HepG2 (cell line): ENCODE results near the gene H1-8. TPM values are rescaled to one million over a fixed set of nuclear protein-coding genes. Genes with fewer than 3 reads are reported as not detected.
A peak's percentile ranks its signal among the peaks of the same experiment; 100 is the strongest.

ENCODE experiments used
- DMAP1 ChIP-seq: IDR thresholded peaks from 2 replicates; pipeline ENCODE4 v1.6.1; 2016
- EEA1 ChIP-seq: sonication (generic); formaldehyde crosslinking; IDR thresholded peaks from 2 replicates; pipeline ENCODE4 v1.5.1; 2020; ENCODE audit warnings: mild to moderate bottlenecking, missing genetic modification reagents, borderline replicate concordance
- FOXK1 ChIP-seq: sonication (generic); formaldehyde crosslinking; IDR thresholded peaks from 2 replicates; pipeline ENCODE4 v1.4.0; 2020; ENCODE audit warnings: low read depth, missing genetic modification reagents, borderline replicate concordance
- KDM5B ChIP-seq: sonication (generic); formaldehyde crosslinking; IDR thresholded peaks from 2 replicates; pipeline ENCODE4 v1.4.0; 2020; ENCODE audit warnings: missing genetic modification reagents, mild to moderate bottlenecking, borderline replicate concordance
- SALL2 ChIP-seq: sonication (generic); formaldehyde crosslinking; IDR thresholded peaks from 2 replicates; pipeline ENCODE4 v1.8.1; 2023; ENCODE audit warnings: mild to moderate bottlenecking, missing genetic modification reagents, inconsistent platforms
- SETDB1 ChIP-seq: sonication (generic); formaldehyde crosslinking; IDR thresholded peaks from 2 replicates; pipeline ENCODE4 v1.5.1; 2020; ENCODE audit warnings: missing genetic modification reagents, mild to moderate bottlenecking, borderline replicate concordance
- ZNF30 ChIP-seq: sonication (generic); formaldehyde crosslinking; IDR thresholded peaks from 2 replicates; pipeline ENCODE4 v1.5.0; 2020; ENCODE audit warnings: mild to moderate bottlenecking, missing genetic modification reagents
- ZNF720 ChIP-seq: sonication (generic); formaldehyde crosslinking; IDR thresholded peaks from 2 replicates; pipeline ENCODE4 v1.4.0; 2020; ENCODE audit warnings: missing genetic modification reagents
- ZNF761 ChIP-seq: sonication (generic); formaldehyde crosslinking; conservative IDR thresholded peaks from 2 replicates; pipeline ENCODE4 v1.4.0; 2020; ENCODE audit warnings: mild to moderate bottlenecking, missing genetic modification reagents
- ZSCAN12 ChIP-seq: sonication (generic); formaldehyde crosslinking; IDR thresholded peaks from 2 replicates; pipeline ENCODE4 v1.9.0; 2021; ENCODE audit warnings: mild to moderate bottlenecking, missing genetic modification reagents
- polyA plus RNA-seq, 8 experiments: library from polyadenylated mRNA; depleted of rRNA in 3 of 8; stranded (reverse) in 7 of 8; unstranded in 1 of 8; fragments of >200 nt; fragmentation: Illumina TruSeq in 4 of 8; extraction: Trizol in 4 of 8; gene quantifications; 2 replicates each; pipeline versions ENCODE4 v1.2.1 to v1.2.3, GENCODE V29; 2011 to 2016; ENCODE audit warnings: low read depth in 4 of 8, missing spikeins in 1 of 8, mixed read lengths in 1 of 8; ENCODE audit not compliant: insufficient read depth in 1 of 8
- total RNA-seq, 5 experiments: library from RNA; depleted of rRNA; stranded (reverse); fragments of >200 nt; fragmentation: Illumina TruSeq; extraction: Trizol; gene quantifications; 2 replicates each; pipeline ENCODE4 v1.2.3, GENCODE V29; 2016; ENCODE audit warnings: low read depth in 1 of 5
- TF ChIP-seq, protein P1 (sequence below): sonication (generic); formaldehyde crosslinking; IDR thresholded peaks from 2 replicates; pipeline ENCODE4 v1.8.1; 2023; ENCODE audit warnings: mild to moderate bottlenecking, moderate library complexity, missing genetic modification reagents
- TF ChIP-seq, protein P2 (sequence below): sonication (generic); formaldehyde crosslinking; IDR thresholded peaks from 2 replicates; pipeline ENCODE4 v1.5.0; 2020; ENCODE audit warnings: missing genetic modification reagents, mild to moderate bottlenecking, borderline replicate concordance
- TF ChIP-seq, protein P3 (sequence below): sonication (generic); formaldehyde crosslinking; IDR thresholded peaks from 2 replicates; pipeline ENCODE4 v1.4.0; 2020; ENCODE audit warnings: missing genetic modification reagents
- TF ChIP-seq, protein P4 (sequence below): sonication (generic); formaldehyde crosslinking; IDR thresholded peaks from 2 replicates; pipeline ENCODE4 v1.9.0; 2021; ENCODE audit warnings: missing genetic modification reagents, borderline replicate concordance

Gene H1-8
- total and polyA plus RNA-seq, 2 of the 13 experiments (the other 11 are each of a cell fraction or from before 2014, with no cell fraction given), result 0.08 TPM; not detected in 1

DNA sequence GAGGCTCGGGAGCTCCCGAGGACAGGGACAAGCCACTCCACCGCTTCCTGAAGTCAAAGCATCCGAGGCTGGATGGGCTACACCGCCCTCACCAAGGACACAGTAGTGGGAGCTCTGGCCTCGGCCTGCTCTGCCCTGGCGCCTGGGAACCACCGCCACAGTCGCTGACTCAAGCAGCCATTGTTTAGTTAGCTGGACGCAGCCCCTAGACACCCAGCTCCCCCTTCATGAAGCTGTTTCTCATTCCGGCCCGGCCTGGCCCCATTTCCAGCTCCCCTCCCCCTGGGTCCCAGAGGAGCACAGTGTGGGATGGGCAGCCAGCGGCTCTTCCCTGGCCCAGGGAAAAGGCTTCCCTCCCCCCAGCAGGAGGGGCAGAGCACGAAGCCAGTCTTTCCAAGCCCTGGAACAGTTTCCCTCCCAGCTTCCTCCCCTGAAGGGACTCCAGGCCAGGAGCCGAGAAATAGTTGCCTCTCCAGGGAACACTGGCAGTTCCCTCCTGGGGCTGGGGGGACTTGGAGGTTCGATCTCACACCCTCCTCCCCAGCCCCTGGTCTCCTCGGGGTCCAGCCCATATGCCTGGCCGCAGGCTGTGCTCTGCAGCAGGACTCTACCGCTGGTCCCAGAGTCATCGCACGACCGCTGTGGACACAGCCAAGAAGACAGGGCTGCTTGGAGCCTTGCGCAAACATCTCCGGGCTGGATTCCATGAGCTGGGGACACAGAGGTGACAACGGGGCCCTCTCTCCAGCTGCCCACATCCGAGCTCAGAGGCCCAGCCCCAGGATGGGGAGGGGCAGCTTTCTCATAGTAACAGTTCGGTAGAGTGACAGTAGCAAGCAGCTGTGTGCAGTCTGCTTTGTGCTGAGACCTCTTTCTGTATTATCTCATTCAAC, 53.5 kb downstream of the H1-8 start (continued):
- TF ChIP-seq, protein P1, sequence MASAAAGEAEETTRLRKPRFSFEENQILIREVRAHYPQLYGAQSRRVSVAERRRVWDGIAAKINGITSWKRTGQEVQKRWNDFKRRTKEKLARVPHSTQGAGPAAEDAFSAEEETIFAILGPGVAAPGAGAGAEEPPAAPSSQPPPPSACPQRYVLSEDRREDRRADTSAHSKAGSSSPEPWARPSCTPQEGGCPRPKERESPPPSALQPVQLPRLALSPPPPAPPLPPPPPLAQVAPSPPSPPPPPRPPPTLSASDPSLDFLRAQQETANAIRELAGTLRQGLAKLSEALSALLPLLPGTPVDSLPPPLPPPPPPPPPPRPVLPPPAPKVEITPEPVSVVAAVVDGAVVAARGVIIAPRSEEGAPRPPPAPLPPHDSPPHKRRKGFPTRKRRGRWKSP (CRISPR knock-in tag), result peak; percentile 78
- no peak for TF ChIP-seq ZSCAN12
- no peak for TF ChIP-seq ZNF720
- TF ChIP-seq EEA1 (CRISPR knock-in tag), result 0 out of 2 replicates have a peak, but pooled peaks have one; percentile 51
- TF ChIP-seq, protein P2, sequence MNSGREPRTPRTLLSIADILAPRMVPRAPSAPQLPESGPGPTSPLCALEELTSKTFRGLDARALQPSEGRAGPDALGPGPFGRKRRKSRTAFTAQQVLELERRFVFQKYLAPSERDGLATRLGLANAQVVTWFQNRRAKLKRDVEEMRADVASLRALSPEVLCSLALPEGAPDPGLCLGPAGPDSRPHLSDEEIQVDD (CRISPR knock-in tag), result no peak
- TF ChIP-seq, protein P3, sequence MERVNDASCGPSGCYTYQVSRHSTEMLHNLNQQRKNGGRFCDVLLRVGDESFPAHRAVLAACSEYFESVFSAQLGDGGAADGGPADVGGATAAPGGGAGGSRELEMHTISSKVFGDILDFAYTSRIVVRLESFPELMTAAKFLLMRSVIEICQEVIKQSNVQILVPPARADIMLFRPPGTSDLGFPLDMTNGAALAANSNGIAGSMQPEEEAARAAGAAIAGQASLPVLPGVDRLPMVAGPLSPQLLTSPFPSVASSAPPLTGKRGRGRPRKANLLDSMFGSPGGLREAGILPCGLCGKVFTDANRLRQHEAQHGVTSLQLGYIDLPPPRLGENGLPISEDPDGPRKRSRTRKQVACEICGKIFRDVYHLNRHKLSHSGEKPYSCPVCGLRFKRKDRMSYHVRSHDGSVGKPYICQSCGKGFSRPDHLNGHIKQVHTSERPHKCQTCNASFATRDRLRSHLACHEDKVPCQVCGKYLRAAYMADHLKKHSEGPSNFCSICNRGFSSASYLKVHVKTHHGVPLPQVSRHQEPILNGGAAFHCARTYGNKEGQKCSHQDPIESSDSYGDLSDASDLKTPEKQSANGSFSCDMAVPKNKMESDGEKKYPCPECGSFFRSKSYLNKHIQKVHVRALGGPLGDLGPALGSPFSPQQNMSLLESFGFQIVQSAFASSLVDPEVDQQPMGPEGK (CRISPR knock-in tag), result peak; percentile 86
- TF ChIP-seq ZNF30, result no peak
- no peak for TF ChIP-seq SALL2 (CRISPR knock-in tag)
- TF ChIP-seq KDM5B (CRISPR knock-in tag), result peak; percentile 57; the same call in 1 of the 2 replicates
- TF ChIP-seq DMAP1 (CRISPR knock-in tag), result peak; percentile 72
- peak; percentile 77; the same call in 1 of the 2 replicates for TF ChIP-seq FOXK1 (CRISPR knock-in tag)
- TF ChIP-seq, protein P4, sequence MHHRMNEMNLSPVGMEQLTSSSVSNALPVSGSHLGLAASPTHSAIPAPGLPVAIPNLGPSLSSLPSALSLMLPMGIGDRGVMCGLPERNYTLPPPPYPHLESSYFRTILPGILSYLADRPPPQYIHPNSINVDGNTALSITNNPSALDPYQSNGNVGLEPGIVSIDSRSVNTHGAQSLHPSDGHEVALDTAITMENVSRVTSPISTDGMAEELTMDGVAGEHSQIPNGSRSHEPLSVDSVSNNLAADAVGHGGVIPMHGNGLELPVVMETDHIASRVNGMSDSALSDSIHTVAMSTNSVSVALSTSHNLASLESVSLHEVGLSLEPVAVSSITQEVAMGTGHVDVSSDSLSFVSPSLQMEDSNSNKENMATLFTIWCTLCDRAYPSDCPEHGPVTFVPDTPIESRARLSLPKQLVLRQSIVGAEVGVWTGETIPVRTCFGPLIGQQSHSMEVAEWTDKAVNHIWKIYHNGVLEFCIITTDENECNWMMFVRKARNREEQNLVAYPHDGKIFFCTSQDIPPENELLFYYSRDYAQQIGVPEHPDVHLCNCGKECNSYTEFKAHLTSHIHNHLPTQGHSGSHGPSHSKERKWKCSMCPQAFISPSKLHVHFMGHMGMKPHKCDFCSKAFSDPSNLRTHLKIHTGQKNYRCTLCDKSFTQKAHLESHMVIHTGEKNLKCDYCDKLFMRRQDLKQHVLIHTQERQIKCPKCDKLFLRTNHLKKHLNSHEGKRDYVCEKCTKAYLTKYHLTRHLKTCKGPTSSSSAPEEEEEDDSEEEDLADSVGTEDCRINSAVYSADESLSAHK (CRISPR knock-in tag), result no peak
- peak; percentile 98 for TF ChIP-seq ZNF761 (CRISPR knock-in tag)
- no peak for TF ChIP-seq SETDB1 (CRISPR knock-in tag)
